WTC11 (cell line): ENCODE results near the gene NECTIN2.

Experiments
- ESRRA ChIP-seq: sonication (generic); formaldehyde crosslinking; IDR thresholded peaks from 2 replicates; pipeline ENCODE4 v1.8.1; 2022; ENCODE audit warnings: mild to moderate bottlenecking, missing genetic modification reagents, borderline replicate concordance
- FOXK1 ChIP-seq: sonication (generic); formaldehyde crosslinking; IDR thresholded peaks from 2 replicates; pipeline ENCODE4 v1.8.0; 2022; ENCODE audit warnings: mild to moderate bottlenecking, moderate library complexity, missing genetic modification reagents
- HMGA2 ChIP-seq: fragments of 250-450 bp; sonication (Bioruptor Pico); IDR thresholded peaks from 2 replicates; pipeline ENCODE4 v1.4.0; 2021; ENCODE audit warnings: mild to moderate bottlenecking, moderate library complexity
- HMGXB4 ChIP-seq: sonication (generic); formaldehyde crosslinking; IDR thresholded peaks from 2 replicates; pipeline ENCODE4 v1.8.1; 2023; ENCODE audit warnings: mild to moderate bottlenecking, moderate library complexity, missing genetic modification reagents
- JUN ChIP-seq: sonication (generic); formaldehyde crosslinking; IDR thresholded peaks from 2 replicates; pipeline ENCODE4 v1.8.0; 2023; ENCODE audit warnings: mild to moderate bottlenecking, missing genetic modification reagents
- NR1H2 ChIP-seq: sonication (generic); formaldehyde crosslinking; IDR thresholded peaks from 2 replicates; pipeline ENCODE4 v1.9.0; 2021; ENCODE audit warnings: mild to moderate bottlenecking, moderate library complexity, missing genetic modification reagents
- PRDM15 ChIP-seq: sonication (generic); formaldehyde crosslinking; IDR thresholded peaks from 2 replicates; pipeline ENCODE4 v1.8.0; 2022; ENCODE audit warnings: missing genetic modification reagents
- TCF7 ChIP-seq: sonication (generic); formaldehyde crosslinking; IDR thresholded peaks from 2 replicates; pipeline ENCODE4 v1.8.0; 2022; ENCODE audit warnings: mild to moderate bottlenecking, low read depth, missing genetic modification reagents, moderate library complexity
- ZBTB21 ChIP-seq: sonication (generic); formaldehyde crosslinking; IDR thresholded peaks from 2 replicates; pipeline ENCODE4 v1.8.1; 2023; ENCODE audit warnings: mild to moderate bottlenecking, missing genetic modification reagents, borderline replicate concordance
- ZNF232 ChIP-seq: sonication (generic); formaldehyde crosslinking; IDR thresholded peaks from 2 replicates; pipeline ENCODE4 v1.8.0; 2022; ENCODE audit warnings: mild to moderate bottlenecking, missing genetic modification reagents
- ZNF423 ChIP-seq: fragments of 250-450 bp; sonication (Bioruptor Pico); IDR thresholded peaks from 2 replicates; pipeline ENCODE4 v2.1.2; 2022; ENCODE audit warnings: mild to moderate bottlenecking, moderate library complexity
- TF ChIP-seq, protein P1 (sequence below): fragments of 200-600 bp; IDR thresholded peaks from 2 replicates; pipeline ENCODE4 v1.8.0; 2022; ENCODE audit warnings: antibody characterized with exemption
- TF ChIP-seq, protein P2 (sequence below): fragments of 250-450 bp; sonication (Bioruptor Pico); IDR thresholded peaks from 2 replicates; pipeline ENCODE4 v1.8.0; 2021; ENCODE audit warnings: mild to moderate bottlenecking
- TF ChIP-seq, protein P3 (sequence below): sonication (generic); formaldehyde crosslinking; conservative IDR thresholded peaks from 2 replicates; pipeline ENCODE4 v1.8.1; 2022; ENCODE audit warnings: mild to moderate bottlenecking, missing genetic modification reagents

- no peak for TF ChIP-seq ESRRA (CRISPR knock-in tag)
- no peak for TF ChIP-seq HMGXB4
- TF ChIP-seq, protein P1, sequence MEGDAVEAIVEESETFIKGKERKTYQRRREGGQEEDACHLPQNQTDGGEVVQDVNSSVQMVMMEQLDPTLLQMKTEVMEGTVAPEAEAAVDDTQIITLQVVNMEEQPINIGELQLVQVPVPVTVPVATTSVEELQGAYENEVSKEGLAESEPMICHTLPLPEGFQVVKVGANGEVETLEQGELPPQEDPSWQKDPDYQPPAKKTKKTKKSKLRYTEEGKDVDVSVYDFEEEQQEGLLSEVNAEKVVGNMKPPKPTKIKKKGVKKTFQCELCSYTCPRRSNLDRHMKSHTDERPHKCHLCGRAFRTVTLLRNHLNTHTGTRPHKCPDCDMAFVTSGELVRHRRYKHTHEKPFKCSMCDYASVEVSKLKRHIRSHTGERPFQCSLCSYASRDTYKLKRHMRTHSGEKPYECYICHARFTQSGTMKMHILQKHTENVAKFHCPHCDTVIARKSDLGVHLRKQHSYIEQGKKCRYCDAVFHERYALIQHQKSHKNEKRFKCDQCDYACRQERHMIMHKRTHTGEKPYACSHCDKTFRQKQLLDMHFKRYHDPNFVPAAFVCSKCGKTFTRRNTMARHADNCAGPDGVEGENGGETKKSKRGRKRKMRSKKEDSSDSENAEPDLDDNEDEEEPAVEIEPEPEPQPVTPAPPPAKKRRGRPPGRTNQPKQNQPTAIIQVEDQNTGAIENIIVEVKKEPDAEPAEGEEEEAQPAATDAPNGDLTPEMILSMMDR: no peak
- no peak for TF ChIP-seq HMGA2 (CRISPR knock-in tag)
- TF ChIP-seq JUN (CRISPR knock-in tag): no peak
- no peak for TF ChIP-seq ZBTB21 (CRISPR knock-in tag)
- no peak for TF ChIP-seq FOXK1
- TF ChIP-seq ZNF232 (CRISPR knock-in tag): no peak
- no peak for TF ChIP-seq TCF7 (CRISPR knock-in tag)
- peak; percentile 54 for TF ChIP-seq ZNF423 (CRISPR knock-in tag)
- TF ChIP-seq, protein P2, sequence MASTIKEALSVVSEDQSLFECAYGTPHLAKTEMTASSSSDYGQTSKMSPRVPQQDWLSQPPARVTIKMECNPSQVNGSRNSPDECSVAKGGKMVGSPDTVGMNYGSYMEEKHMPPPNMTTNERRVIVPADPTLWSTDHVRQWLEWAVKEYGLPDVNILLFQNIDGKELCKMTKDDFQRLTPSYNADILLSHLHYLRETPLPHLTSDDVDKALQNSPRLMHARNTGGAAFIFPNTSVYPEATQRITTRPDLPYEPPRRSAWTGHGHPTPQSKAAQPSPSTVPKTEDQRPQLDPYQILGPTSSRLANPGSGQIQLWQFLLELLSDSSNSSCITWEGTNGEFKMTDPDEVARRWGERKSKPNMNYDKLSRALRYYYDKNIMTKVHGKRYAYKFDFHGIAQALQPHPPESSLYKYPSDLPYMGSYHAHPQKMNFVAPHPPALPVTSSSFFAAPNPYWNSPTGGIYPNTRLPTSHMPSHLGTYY (CRISPR knock-in tag): no peak
- no peak for TF ChIP-seq PRDM15
- TF ChIP-seq NR1H2 (CRISPR knock-in tag): no peak
- TF ChIP-seq, protein P3, sequence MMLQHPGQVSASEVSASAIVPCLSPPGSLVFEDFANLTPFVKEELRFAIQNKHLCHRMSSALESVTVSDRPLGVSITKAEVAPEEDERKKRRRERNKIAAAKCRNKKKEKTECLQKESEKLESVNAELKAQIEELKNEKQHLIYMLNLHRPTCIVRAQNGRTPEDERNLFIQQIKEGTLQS (CRISPR knock-in tag): no peak
Observed at GRCh38 chr19:44848812-44849447, 2.8 kb downstream of the NECTIN2 start.
